EL (cell line): Measurements from ENCODE around the gene ZDHHC9.

Experiments
- DNase-seq: peaks from one replicate; pipeline ENCODE4 v3.0.0-alpha.2; 2016

ZDHHC9 gene

DNA sequence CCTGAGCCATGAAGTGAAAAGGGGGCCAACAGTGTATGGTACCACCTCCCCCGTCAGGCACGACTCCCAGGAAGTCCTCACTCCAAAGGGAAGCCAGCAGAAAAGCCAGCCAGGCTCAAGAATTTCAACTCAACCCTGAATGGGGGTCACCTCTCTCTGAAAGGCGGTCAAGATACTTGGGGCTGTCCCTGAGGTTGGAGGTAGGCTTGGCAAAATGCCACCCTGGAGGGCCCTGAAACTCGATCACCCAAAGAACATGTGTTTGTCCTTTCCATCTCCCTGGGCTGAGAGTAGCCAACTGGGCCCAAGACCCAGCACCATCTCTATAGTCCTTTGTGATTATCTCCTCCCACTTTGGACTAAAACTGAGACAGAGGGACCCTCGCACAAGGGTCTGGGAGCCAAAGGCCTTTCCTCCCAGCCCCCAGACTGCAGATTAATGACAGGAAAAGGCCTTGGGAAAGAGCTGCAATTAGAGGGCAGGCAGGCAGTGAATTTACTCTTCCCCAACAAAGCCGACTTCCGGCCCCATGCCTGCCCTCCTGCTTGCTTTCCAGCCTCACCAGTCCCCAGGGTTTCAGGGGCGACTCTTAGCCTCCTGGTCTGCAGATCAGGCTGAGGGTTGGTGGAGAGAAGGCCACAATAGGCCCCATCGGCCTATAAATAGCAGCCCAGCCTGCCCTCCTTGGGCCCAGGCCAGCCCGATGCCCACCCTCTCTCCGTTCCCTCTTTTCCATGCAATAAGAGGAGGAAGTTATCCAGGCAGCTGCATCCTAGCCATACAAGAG lies 58.3 kb downstream of the ZDHHC9 start:
- DNase-seq = no peak

DNA sequence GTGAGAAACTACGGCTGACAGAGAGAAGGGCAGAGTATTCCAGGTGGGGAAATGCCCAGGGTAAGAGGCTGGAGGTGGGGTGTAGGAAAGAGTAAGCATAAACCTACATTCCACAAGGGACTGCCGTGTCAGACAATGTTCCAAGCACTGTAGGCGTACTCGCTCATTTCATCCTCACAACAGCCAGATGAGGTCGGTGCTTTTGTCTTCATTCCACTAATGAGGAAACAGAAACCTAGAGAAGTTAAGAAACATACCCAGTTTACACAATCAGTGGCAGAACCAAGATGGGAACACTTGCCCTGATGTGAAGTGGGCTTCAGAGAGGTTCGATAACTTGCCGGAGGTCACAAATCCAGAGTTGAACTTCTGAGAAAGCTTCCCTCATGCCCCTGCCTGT lies 59.3 kb downstream of the ZDHHC9 start:
- no peak for DNase-seq

DNA sequence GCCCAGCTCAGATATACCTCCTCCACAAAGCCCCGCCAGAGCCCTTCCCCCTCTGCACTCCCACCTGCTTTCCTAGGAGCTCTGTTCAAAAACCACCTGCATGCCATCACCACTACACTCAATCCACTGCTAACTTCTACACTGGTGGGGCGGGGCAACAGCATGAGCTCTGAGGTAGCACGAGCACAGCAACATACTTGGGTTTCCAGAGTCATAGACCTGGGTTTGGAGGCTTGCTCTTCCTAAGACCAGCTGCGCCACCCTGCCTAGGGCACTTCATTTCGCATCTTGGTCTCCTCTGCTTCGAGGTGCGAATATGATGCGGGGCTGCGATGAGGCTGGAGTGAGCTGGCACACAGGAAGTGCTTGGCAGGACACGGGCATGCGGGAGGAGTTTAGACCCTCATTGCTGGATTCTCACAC lies 60.4 kb downstream of the ZDHHC9 start:
- DNase-seq = no peak

DNA sequence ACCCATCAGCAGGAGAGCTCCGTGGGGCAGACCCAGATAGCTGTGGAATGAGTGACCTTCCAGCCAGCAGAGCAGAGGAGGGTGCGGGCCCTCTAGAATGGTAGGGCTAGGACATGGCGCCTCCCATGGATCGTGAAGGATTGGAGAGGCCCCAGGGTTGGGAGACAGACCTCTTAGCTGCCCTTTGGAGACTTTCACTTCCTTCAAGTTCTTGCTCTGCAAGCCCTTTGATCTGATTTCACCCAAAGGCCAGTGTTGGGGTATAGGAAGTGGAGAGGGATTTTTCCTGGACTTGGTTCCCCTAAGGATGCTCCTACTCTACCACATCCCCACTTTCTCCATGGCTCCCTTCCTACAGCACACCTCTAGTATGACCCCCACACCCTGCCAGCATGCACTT lies 61.0 kb downstream of the ZDHHC9 start:
- DNase-seq = no peak

DNA sequence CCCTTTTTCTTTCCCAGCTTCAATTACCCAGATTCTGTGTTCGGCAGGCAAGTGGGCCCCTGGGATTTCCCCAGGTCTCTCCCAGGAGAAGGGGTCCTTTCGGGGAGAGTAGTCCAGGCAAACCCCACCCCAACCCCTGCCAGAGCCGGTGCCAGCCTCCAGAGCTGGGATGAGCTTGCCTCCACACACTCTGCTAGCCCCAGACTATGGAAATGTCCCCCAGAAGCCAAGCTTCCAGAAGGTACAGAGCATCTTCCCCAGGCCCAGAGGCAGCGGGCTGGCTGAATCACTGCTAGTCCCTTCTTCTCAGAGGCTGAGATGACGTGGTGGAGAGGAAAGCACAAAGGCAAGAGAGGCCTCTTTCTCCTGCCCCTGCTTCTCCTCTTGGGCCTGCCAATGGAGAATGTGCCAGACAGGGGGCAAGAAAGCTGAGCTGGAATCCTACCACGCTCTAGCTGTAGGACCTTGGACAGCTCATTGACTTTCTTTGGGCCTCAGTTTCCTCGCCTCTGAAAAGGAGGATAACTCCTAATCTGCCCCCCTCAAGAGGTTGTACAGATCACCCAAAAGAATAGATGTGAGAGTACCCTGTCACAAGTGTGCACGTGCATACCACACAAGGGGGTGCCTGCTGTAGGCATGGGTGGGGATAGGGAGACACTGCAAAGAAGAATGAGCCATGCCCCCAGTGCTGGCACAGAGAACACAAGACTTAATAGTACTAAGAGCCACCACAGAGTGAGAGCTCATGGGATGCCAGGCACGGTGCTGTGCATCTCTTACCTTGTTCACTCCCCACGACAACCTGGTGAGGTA lies 61.8 kb downstream of the ZDHHC9 start:
- DNase-seq = no peak

DNA sequence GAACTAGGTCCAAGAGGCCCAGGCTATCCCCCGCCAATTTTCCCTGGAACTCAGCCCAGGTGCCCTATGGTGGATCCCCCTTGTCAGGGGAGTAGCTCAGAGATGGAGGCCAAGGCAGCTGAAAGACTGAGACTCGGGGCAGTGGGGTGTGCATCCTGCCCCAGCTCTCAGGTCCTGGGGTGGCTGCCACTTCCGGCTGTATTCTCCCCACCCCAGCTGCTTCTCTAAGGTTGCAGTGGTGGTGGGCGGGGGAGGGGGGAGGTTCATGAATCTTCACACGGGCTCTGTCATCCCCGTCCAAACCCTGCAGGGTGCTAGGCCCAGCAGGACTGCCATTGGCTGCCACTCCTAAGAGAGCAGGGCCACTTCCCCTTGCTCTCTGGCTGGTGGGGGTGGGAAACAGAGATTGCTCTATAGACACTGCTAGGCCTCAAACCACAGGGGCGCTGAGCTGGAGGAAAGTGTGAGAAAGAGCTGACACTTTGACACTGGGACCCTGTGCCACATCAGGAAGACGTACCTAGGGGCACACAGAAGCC lies 62.5 kb downstream of the ZDHHC9 start:
- no peak for DNase-seq

DNA sequence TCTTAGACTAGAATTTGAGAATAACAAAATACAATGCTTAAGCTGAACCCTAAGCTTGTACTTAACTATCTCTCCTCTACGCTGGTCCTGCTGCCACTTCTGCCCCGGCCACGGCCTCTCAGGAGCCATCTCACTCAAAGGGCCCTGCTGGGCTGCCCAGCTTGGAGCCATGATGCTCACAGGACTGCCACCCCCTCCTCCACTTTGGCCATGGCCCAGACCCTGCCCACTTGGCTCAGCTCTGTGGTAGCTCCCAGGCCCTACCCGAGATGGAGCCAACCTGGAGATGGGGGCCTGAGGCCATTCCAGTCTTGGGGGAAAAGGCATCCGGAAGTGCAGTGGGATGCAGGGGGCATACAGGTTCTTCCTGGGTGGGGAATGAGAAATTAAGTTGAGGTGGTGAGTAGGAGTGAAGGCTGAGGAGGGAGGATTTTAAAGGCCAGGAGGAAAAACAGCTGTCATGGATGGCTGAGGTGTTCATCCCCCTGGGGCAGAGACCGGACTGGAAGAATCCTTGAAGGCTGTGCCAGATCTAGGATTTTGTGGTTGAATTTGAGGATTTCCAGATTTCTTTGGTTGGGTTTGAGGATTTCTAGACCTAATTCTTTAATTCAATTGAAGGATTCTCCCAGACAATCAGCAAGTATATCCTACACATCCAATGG lies 63.1 kb downstream of the ZDHHC9 start:
- no peak for DNase-seq

DNA sequence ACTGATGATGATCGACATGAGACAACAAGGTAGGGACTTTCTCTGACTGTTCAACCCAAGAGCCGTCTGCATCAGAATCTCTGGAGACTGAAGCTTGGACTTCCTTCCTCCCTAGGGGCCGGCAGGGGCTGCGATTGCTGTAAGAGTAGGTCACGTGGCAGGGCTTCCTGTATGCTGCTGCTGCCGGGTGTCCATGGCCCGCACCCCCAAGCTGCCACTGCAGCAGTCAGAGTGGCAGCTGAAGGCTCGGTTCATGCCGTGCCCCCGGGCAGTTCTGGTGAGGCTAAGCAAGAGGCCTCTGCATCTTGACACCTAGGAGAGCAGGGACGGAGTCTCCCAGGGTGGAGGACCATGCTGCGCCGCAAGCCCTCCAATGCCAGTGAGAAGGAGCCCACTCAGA lies 63.9 kb downstream of the ZDHHC9 start, which contains the start of gene SASH3:
Gene SASH3, plus strand, starts transcription at position 203 of the 400 bp plus-strand sequence. Its CDS starts 149 bp downstream, at position 352.
- no peak for DNase-seq

DNA sequence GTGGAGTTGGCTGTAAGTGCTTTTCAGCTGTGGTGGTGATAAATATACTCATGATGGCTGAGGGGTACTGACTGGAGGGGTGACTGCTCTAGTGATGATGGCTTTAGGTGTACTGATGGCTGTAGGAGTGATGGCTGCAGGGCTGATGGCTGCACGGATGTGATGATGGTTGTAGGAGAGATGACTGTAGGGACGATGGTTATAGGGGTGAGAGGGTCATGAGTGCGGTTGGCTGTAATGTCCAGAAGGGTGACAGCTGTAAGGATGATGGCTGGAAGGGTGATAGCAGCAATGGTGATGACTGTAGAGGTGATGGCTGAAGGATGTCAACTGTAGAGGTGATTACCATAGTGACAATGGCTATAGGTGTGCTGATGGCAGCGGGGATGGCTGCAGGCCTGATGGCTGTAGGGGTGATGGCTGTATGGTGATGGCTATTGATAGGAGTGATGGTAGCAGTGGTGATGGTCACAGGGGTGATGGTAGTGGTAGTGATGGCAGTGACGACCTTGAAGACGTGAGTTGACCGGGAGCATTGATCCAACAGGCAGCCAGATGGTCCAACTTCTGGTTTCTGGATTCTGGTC lies 64.5 kb downstream of the ZDHHC9 start:
- DNase-seq = no peak

DNA sequence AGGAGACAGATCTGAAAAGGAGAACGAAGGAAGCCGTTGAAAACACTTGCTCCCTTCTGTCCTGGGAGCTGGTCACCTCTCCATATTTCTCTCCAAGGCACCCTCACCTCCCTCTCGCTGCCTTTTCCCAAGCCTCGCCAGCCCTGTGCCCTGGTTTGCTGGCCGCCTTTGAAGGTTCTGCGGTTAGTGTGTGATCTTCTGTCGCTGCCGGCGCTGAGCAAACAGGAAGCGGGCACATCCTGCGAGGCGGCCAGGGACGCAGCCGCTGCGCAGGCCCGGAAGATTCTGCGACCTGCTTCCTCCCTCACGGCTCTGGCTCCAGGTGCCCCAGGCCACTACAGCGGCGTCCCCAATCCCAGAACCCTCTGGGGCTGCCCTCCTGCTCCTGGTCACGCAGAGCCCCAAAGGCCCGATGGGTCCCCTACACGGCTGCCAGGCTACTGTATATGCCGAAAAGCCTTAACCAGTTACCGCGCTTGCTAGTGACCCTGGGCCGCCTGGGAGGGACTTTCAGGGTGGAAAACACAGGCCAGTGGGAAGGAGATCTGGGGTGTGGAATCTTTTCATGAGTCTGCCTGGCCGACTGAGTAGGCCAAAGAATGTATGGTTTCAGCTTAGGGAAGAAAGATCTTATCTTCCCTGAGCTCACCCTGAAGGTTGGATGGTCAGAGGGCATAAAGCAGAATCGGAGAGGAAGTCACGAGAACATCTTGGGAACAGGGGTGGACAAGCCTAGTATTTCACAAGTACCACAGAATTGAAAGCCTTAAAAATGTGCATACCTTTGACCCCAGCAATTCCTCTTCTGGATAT lies 66.3 kb downstream of the ZDHHC9 start:
- DNase-seq = no peak

DNA sequence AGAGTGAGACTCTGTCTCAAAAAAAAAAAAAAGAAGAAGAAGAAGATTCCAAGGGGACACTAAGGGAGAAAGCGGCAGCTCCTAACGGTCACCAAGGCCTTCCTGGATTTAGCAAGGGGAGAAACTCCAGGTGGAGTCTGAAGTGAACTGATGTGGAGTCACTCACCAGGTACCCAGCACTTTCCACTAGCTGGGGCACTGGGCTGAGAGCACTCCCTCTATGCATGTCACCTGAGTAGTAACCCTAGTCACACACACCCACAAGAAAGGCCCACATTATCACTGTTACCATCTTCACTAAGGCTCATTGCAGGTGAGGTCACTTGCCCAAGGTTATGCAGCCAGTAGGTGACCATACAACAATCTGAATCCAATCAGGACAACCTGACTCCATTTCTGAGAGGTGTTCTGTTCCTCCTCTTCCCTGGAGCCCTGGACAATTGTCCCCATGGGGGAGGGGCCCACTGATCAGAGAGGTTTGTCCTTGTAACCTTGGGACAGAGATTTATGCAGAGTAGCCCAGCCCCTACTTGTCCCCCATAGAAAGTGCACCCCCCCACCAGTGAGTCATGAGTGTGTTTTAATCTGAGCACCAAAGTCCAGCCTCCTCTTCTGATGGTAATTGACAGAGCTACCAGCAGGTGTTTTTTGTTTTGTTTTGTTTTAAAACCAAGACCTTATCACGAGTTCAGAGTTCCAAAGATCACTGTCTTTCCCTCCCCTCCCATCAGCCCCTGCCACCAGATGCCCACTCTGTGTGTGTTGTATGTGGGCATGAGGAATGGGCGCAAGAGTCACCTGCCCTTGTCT lies 69.8 kb downstream of the ZDHHC9 start:
- DNase-seq = no peak

DNA sequence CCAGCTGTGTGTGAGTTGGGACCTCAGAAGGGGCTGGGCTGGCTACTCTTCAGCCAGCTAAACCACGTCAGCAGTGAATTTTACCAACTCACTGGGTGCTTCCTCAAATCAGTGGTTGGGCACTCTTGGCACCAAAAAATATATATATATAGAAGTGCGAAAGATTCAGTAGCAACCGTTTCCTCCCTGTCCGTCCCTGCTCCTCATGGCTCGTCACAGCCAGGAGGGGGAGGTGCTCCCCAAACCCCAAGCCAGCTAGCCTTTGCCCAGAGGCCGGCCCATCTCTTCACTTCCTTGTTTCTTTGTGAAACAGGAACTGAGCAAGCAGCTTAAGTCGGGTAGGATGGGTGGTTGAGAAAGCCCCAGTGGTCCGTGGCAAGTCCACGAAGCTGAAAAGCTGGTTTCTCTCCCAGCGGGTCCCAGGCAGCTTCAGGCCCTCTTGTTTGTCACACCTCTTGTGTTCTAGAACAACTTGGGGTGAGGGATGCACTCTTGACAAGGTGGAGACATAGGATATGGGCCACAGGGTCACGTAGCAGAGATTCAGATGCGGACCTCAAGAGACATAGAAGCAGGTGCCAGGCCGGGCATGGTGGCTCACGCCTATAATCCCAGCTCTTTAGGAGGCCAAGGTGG lies 70.8 kb downstream of the ZDHHC9 start:
- no peak for DNase-seq

DNA sequence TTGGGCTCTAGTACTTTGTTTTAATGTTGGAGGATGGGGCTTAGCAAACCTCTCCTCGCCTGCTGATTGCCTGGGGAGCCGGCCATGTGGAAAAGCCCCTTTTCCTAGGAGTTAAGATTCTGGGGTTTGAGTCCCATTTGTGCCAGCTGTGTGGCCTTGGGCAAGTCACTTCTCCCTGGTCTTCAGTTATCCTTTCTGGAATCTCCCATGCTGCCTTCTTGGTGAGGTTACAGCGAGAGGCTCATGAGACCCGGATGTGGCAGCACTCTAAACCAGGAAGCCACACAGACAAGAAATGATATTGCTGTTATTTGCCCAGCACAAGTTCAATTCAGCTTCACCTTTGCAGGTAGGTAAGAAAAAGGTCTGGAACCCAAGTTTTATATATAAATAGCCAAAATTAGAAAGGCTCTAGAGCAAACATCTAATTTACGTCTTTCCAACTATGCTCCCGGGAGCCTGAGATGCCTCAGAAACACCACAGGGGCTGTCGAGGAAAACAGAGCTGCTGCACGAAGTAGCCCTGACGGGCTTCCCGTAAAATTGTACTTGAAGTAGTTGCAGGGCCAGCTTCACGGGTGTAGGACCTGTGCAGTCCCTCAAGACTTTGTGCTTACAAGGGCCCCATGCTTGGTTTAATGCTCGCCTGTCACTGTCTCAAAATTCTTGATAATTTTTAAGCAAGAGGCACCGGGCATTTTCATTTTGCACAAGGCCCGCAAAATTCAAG lies 72.3 kb downstream of the ZDHHC9 start:
- no peak for DNase-seq

DNA sequence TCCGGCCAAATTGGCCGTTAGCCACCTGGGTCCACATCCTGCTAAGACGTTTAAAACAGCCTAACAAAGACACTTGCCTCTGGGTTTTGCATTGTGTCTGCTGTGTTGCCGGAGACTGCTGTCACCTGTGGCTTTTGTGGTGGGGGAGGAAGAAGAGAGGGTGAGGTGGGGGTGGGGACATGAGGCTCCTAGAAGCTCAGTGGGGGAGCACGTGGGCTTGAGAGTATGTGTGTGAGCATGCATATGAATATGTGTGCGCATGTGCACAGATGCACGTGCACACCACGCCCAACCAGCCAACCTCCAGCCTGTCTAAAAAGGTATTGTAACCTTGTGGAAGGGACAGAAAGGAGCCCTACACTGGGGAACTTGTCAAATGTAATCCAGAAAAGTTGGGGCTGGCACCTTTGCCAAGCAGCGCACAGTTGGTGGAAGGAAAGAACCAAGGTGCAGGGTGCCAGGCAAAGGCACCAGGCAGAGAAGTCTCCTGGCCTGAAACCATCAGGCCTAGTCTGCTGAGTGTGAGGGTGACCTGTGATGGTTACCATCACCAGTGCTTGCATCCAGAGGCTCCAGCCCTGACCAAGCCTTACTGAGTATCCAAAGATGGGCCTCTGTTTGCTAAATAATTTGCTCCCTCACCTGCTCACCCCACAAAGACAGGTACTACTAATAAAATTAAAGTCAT lies 74.1 kb downstream of the ZDHHC9 start:
- no peak for DNase-seq

DNA sequence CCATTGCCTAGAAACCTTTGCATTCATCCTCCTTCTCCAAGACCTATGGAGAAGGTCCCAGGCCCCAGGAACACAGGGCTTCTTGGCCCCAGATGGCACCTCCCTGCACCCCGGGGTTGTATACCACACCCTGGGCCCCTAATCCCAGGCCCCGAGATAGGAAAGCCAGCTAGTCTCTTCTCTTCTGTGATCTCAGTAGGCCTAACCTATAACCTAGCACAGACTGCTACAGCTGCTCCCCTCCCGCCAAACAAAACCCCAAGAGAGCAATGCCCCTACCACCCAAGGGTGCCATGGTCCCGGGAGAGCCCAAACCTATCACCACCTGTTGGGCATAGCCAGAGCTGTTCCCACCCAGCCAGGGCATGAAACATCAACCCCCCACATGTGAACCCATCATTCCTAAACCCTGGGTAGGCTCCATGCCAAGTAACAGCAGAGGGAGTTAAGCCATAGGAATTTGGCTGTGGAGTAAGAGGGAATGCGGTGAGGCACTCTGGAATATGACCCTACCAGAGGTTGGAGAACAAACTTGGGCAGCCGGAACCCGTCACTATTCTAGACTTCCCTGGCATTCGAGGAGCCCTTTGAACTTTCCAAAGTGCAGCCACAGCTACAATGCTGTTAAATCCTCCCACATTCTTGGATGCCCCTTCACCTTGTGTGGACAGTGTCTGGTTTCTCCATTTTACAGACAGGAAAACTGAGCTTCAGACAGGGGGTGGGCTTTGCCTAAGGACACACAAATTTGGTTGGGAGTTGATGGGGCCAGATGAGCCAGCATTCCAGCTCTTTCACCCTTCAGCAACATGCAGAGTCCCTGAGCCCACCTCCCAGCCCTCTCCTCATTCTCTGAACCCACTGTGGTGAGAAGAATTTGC lies 74.9 kb downstream of the ZDHHC9 start:
- no peak for DNase-seq

DNA sequence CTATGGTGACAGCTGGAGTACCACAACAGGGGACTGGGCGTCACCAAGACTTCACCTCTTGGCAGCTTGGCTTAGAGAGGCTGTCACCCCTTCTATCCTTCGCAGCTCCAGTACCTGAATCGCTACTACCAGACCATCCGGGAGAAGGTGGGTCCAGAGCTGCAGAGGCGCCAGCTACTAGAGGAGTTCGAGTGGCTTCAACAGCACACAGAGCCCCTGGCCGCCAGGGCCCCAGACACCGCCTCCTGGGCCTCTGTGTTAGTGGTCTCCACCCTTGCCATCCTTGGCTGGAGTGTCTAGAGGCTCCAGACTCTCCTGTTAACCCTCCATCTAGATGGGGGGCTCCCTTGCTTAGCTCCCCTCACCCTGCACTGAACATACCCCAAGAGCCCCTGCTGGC lies 75.5 kb downstream of the ZDHHC9 start:
- no peak for DNase-seq

DNA sequence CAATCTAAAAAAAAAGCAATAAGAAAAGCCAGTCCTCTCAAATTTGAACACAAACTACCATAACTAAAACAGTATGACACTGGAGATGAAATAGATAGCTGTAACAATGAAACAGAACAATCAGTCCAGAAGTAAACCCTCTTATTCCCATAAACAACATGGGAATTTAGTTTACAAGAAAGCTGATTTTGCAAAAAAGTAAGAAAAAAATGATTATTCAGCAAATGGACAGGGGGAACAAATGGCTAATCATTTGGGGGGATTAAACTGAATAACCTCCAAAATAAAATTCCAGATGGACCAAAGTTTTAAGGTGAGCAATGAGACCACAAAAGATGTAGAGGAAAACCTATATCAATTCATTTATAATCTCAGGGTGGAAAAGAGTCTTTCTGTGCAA lies 80.0 kb downstream of the ZDHHC9 start:
- DNase-seq = no peak

DNA sequence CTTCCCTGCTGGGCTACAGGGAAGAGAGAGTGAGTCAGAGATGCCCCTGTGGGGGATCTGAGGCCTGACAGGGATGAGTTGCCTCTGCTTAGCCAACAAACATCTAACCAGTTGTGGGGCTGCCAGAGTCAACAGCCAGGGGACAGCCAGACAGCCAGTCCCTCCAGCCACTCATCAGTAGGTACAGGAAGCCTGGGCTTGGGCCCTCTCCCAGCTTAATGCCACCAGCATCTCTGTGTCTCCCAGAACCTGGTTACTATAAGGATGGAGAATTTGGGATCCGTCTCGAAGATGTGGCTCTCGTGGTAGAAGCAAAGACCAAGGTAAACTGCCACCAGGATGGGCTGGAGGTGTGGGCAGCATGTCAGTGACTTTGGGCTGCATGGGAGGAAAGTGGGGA lies 81.2 kb downstream of the ZDHHC9 start:
- no peak for DNase-seq
